GM12878 (cell line): Measurements from ENCODE around the gene ITPKB. TPM values are rescaled to one million over a fixed set of nuclear protein-coding genes. Genes with fewer than 3 reads are reported as not detected.

Source experiments
- CBX3 ChIP-seq: fragments of 200-600 bp; sonication (generic); IDR thresholded peaks from 2 replicates; pipeline ENCODE4 v1.6.1; 2016; ENCODE audit warnings: low read depth, borderline replicate concordance
- CREB1 ChIP-seq: IDR thresholded peaks from 2 replicates; pipeline ENCODE4 v1.6.1; 2012; ENCODE audit warnings: low read depth, mild to moderate bottlenecking, inconsistent platforms
- EED ChIP-seq: sonication (generic); IDR thresholded peaks from 2 replicates; pipeline ENCODE4 v1.6.1; 2016; ENCODE audit warnings: antibody characterized with exemption, low read depth
- EGR1 ChIP-seq, 2 experiments: IDR thresholded peaks; 1 replicate in 1 of 2; 2 replicates in 1 of 2; pipeline ENCODE4 v1.6.1; 2011 to 2012; ENCODE audit warnings: low read depth in 2 of 2, low read length in 2 of 2, borderline replicate concordance in 1 of 2, mild to moderate bottlenecking in 1 of 2, moderate library complexity in 1 of 2
- EP300 ChIP-seq, 2 experiments: fragments of 150-350 bp in 1 of 2; IDR thresholded peaks; 2 replicates each; pipeline ENCODE4 v1.6.1; 2011 to 2012; ENCODE audit warnings: low read depth in 2 of 2, low read length in 2 of 2, borderline replicate concordance in 1 of 2, improper control_type of control experiment in 1 of 2, inconsistent platforms in 1 of 2; ENCODE audit not compliant: control insufficient read depth in 1 of 2
- IKZF1 ChIP-seq: fragments of 450-650 bp; conservative IDR thresholded peaks from 2 replicates; pipeline ENCODE4 v1.6.1; 2017; ENCODE audit warnings: antibody characterized with exemption, mild to moderate bottlenecking
- KAT2A ChIP-seq: conservative IDR thresholded peaks from 2 replicates; pipeline ENCODE4 v1.6.1; 2011; ENCODE audit warnings: low read depth, low read length; ENCODE audit not compliant: control insufficient read depth
- MEF2A ChIP-seq: IDR thresholded peaks from 2 replicates; pipeline ENCODE4 v1.6.1; 2011; ENCODE audit warnings: low read depth, mild to moderate bottlenecking, low read length, moderate library complexity; ENCODE audit not compliant: insufficient read depth
- MLLT1 ChIP-seq: fragments of 450-650 bp; IDR thresholded peaks from 2 replicates; pipeline ENCODE4 v1.6.1; 2016; ENCODE audit warnings: mild to moderate bottlenecking
- MTA2 ChIP-seq: fragments of 450-650 bp; IDR thresholded peaks from 2 replicates; pipeline ENCODE4 v1.6.1; 2016; ENCODE audit warnings: low read depth, mild to moderate bottlenecking, moderate library complexity
- MYC ChIP-seq: IDR thresholded peaks from 2 replicates; pipeline ENCODE4 v1.6.1; 2011; ENCODE audit warnings: mild to moderate bottlenecking, low read length, moderate library complexity, inconsistent platforms; ENCODE audit not compliant: insufficient read depth, insufficient replicate concordance, insufficient read length, severe bottlenecking
- NFIC ChIP-seq: IDR thresholded peaks from 2 replicates; pipeline ENCODE4 v1.6.1; 2012; ENCODE audit warnings: low read depth, mild to moderate bottlenecking, inconsistent platforms, low read length, moderate library complexity
- NFYA ChIP-seq: IDR thresholded peaks from 2 replicates; pipeline ENCODE4 v1.6.1; 2011; ENCODE audit warnings: low read depth, mild to moderate bottlenecking, low read length, improper control_type of control experiment, borderline replicate concordance
- NFYB ChIP-seq: IDR thresholded peaks from 2 replicates; pipeline ENCODE4 v1.6.1; 2011; ENCODE audit warnings: low read depth, mild to moderate bottlenecking, low read length, improper control_type of control experiment, moderate library complexity; ENCODE audit not compliant: insufficient read depth
- NR2C2 ChIP-seq: IDR thresholded peaks from 2 replicates; pipeline ENCODE4 v1.6.1; 2011; ENCODE audit warnings: borderline replicate concordance, low read depth; ENCODE audit not compliant: control insufficient read depth, insufficient read length
- SREBF1 ChIP-seq: IDR thresholded peaks from 2 replicates; pipeline ENCODE4 v1.6.1; 2012; ENCODE audit warnings: mild to moderate bottlenecking, low read length
- TAF1 ChIP-seq: IDR thresholded peaks from 2 replicates; pipeline ENCODE4 v1.6.1; 2011; ENCODE audit warnings: mild to moderate bottlenecking, low read depth, low read length, borderline replicate concordance
- TARDBP ChIP-seq: IDR thresholded peaks from 2 replicates; pipeline ENCODE4 v1.6.1; 2016; ENCODE audit warnings: borderline replicate concordance
- TCF3 ChIP-seq: IDR thresholded peaks from 2 replicates; pipeline ENCODE4 v1.6.1; 2012; ENCODE audit warnings: low read depth, mild to moderate bottlenecking, low read length, borderline replicate concordance; ENCODE audit not compliant: insufficient read depth
- YBX1 ChIP-seq: fragments of 450-650 bp; IDR thresholded peaks from 2 replicates; pipeline ENCODE4 v1.6.1; 2016; ENCODE audit warnings: antibody characterized with exemption
- ZNF274 ChIP-seq: IDR thresholded peaks from one replicate; pipeline ENCODE4 v1.8.0; 2011; ENCODE audit not compliant: insufficient read length, insufficient read depth
- ZNF687 ChIP-seq: fragments of 450-650 bp; IDR thresholded peaks from 2 replicates; pipeline ENCODE4 v1.6.1; 2017; ENCODE audit warnings: mild to moderate bottlenecking, moderate library complexity
- polyA plus RNA-seq, 11 experiments: library from polyadenylated mRNA; depleted of rRNA in 4 of 11; unstranded in 6 of 11; stranded (reverse) in 5 of 11; fragments of >200 nt; fragmentation: Nextera tagmentation in 4 of 11; fragmentation: Illumina TruSeq in 1 of 11; extraction: Ambion mirVana in 4 of 11; extraction: Trizol in 1 of 11; gene quantifications; 1 replicate in 1 of 11; 2 replicates in 10 of 11; pipeline versions ENCODE4 v1.2.1 to v1.2.3, GENCODE V29; 2011 to 2016; ENCODE audit warnings: inconsistent platforms in 2 of 11, missing spikeins in 2 of 11, low read depth in 1 of 11
- total RNA-seq, 4 experiments: library from RNA; depleted of rRNA in 3 of 4; stranded (reverse); fragments of >200 nt in 3 of 4; fragmentation: Illumina TruSeq in 1 of 4; extraction: Trizol in 1 of 4; gene quantifications; 2 replicates each; pipeline versions ENCODE4 v1.2.1 to v1.2.3, GENCODE V29; 2013 to 2021

Gene ITPKB
- total and polyA plus RNA-seq, 10 of the 15 experiments (the other 5 are each of a cell fraction or from before 2014, with no cell fraction given), result 1.3 to 38.7 (median 12.9) TPM

GRCh38 chr1:226772446-226773139 is 33.5 kb upstream of the ITPKB start (continued):
- TF ChIP-seq EGR1 (IDR thresholded peaks at IDR 0.05; ENCODE audit: borderline replicate concordance in 1 of 2, low read depth in 2 of 2, low read length in 2 of 2) (no peak), NFIC (peak; percentile 62; the same call in 1 of the 2 replicates), YBX1 (no peak), MEF2A (no peak), TARDBP (no peak), CBX3 (no peak), NR2C2 (no peak), NFYB (no peak), MYC (no peak), ZNF687 (0 out of 2 replicates have a peak, but pooled peaks have one; percentile 11), ZNF274 (no peak), KAT2A (no peak), IKZF1 (peak; percentile 59), EED (peak; percentile 88), SREBF1 (no peak), MTA2 (peak; percentile 36; the same call in 1 of the 2 replicates), TAF1 (no peak), MLLT1 (0 out of 2 replicates have a peak, but pooled peaks have one; percentile 41), CREB1 (0 out of 2 replicates have a peak, but pooled peaks have one; percentile 11), EP300 (IDR thresholded peaks at IDR 0.05; ENCODE audit: borderline replicate concordance in 1 of 2, control insufficient read depth in 1 of 2, low read depth in 2 of 2, low read length in 2 of 2) (0 out of 4 replicates have a peak, but pooled peaks of 1 of the 2 experiments have one; percentile 13), NFYA (no peak), TCF3 (no peak)
- TF ChIP-seq, all 136 proteins: peak for 19
